SK-N-SH treated with all-trans-retinoic acid at 6 μM for 48 hours (cell line): ENCODE data around the gene LTO1.

Source experiments
- ARNTL ChIP-seq: fragments of 450-650 bp; formaldehyde crosslinking; IDR thresholded peaks from 2 replicates; pipeline ENCODE4 v1.5.0; 2020; ENCODE audit warnings: low read depth, mild to moderate bottlenecking, moderate library complexity, borderline replicate concordance
- BACH2 ChIP-seq: fragments of 250-450 bp; sonication (Bioruptor Pico); IDR thresholded peaks from 2 replicates; pipeline ENCODE4 v1.9.0; 2021; ENCODE audit warnings: mild to moderate bottlenecking, borderline replicate concordance
- CREB5 ChIP-seq: fragments of 250-450 bp; sonication (Bioruptor Pico); IDR thresholded peaks from 2 replicates; pipeline ENCODE4 v1.5.1; 2020; ENCODE audit warnings: low read depth, mild to moderate bottlenecking, moderate library complexity
- ESRRG ChIP-seq: fragments of 250-450 bp; sonication (Bioruptor Pico); IDR thresholded peaks from 2 replicates; pipeline ENCODE4 v1.6.1; 2021; ENCODE audit warnings: mild to moderate bottlenecking
- GLIS3 ChIP-seq: fragments of 250-450 bp; sonication (Bioruptor Pico); IDR thresholded peaks from 2 replicates; pipeline ENCODE4 v1.5.0; 2020; ENCODE audit warnings: mild to moderate bottlenecking, moderate library complexity
- ISL1 ChIP-seq: fragments of 250-450 bp; sonication (Bioruptor Pico); IDR thresholded peaks from 2 replicates; pipeline ENCODE4 v2.1.2; 2022; ENCODE audit warnings: mild to moderate bottlenecking, moderate library complexity
- PATZ1 ChIP-seq: fragments of 250-450 bp; sonication (Bioruptor Pico); IDR thresholded peaks from 2 replicates; pipeline ENCODE4 v1.8.0; 2020; ENCODE audit warnings: mild to moderate bottlenecking, moderate library complexity, borderline replicate concordance
- RARB ChIP-seq: fragments of 250-450 bp; sonication (Bioruptor Pico); IDR thresholded peaks from 2 replicates; pipeline ENCODE4 v1.8.0; 2021; ENCODE audit warnings: mild to moderate bottlenecking, moderate library complexity
- SNAI2 ChIP-seq: fragments of 250-450 bp; sonication (Bioruptor Pico); IDR thresholded peaks from 2 replicates; pipeline ENCODE4 v1.5.0; 2020; ENCODE audit warnings: mild to moderate bottlenecking, moderate library complexity
- TOX ChIP-seq: fragments of 250-450 bp; sonication (Bioruptor Pico); IDR thresholded peaks from 2 replicates; pipeline ENCODE4 v1.8.0; 2021; ENCODE audit warnings: mild to moderate bottlenecking, moderate library complexity, borderline replicate concordance
- ZC3H10 ChIP-seq: fragments of 250-450 bp; sonication (Bioruptor Pico); IDR thresholded peaks from 2 replicates; pipeline ENCODE4 v1.5.1; 2021; ENCODE audit warnings: mild to moderate bottlenecking, moderate library complexity
- ZFP3 ChIP-seq: fragments of 250-450 bp; sonication (Bioruptor Pico); IDR thresholded peaks from 2 replicates; pipeline ENCODE4 v1.5.0; 2020; ENCODE audit warnings: mild to moderate bottlenecking, moderate library complexity
- ZFP30 ChIP-seq: fragments of 450-650 bp; formaldehyde crosslinking; IDR thresholded peaks from 2 replicates; pipeline ENCODE4 v1.5.0; 2022; ENCODE audit warnings: mild to moderate bottlenecking, moderate library complexity
- TF ChIP-seq, protein P1 (sequence below): fragments of 250-450 bp; sonication (Bioruptor Pico); IDR thresholded peaks from 2 replicates; pipeline ENCODE4 v1.5.0; 2020; ENCODE audit warnings: mild to moderate bottlenecking, moderate library complexity

- TF ChIP-seq BACH2 (CRISPR knock-in tag) (no peak), ZFP30 (CRISPR knock-in tag) (no peak), ZC3H10 (no peak), ISL1 (CRISPR knock-in tag) (no peak), CREB5 (CRISPR knock-in tag) (no peak), PATZ1 (CRISPR knock-in tag) (no peak), SNAI2 (CRISPR knock-in tag) (no peak), ESRRG (CRISPR knock-in tag) (no peak), RARB (CRISPR knock-in tag) (no peak), ZFP3 (CRISPR knock-in tag) (no peak), GLIS3 (CRISPR knock-in tag) (no peak), ARNTL (CRISPR knock-in tag) (no peak), TOX (CRISPR knock-in tag) (no peak)
- TF ChIP-seq, protein P1, sequence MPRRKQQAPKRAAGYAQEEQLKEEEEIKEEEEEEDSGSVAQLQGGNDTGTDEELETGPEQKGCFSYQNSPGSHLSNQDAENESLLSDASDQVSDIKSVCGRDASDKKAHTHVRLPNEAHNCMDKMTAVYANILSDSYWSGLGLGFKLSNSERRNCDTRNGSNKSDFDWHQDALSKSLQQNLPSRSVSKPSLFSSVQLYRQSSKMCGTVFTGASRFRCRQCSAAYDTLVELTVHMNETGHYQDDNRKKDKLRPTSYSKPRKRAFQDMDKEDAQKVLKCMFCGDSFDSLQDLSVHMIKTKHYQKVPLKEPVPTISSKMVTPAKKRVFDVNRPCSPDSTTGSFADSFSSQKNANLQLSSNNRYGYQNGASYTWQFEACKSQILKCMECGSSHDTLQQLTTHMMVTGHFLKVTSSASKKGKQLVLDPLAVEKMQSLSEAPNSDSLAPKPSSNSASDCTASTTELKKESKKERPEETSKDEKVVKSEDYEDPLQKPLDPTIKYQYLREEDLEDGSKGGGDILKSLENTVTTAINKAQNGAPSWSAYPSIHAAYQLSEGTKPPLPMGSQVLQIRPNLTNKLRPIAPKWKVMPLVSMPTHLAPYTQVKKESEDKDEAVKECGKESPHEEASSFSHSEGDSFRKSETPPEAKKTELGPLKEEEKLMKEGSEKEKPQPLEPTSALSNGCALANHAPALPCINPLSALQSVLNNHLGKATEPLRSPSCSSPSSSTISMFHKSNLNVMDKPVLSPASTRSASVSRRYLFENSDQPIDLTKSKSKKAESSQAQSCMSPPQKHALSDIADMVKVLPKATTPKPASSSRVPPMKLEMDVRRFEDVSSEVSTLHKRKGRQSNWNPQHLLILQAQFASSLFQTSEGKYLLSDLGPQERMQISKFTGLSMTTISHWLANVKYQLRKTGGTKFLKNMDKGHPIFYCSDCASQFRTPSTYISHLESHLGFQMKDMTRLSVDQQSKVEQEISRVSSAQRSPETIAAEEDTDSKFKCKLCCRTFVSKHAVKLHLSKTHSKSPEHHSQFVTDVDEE, result no peak
Observed at GRCh38 chr11:69695581-69695980, 20.4 kb upstream of the LTO1 start.
